Nephron (organoid): ENCODE measurements around the gene SELENOT.
A peak's percentile ranks its signal among the peaks of the same experiment; 100 is the strongest.

Experiments
- H3K27ac Mint-ChIP-seq, 3 experiments: 2 replicates each; pipeline ENCODE4 v1.8.0; 2020; ENCODE audit warnings: mixed read lengths in 3 of 3, mild to moderate bottlenecking in 2 of 3, moderate library complexity in 1 of 3
- H3K27me3 Mint-ChIP-seq: 2 replicates; pipeline ENCODE4 v1.8.0; 2021; ENCODE audit warnings: low read depth, mild to moderate bottlenecking, moderate library complexity, mixed read lengths
- H3K36me3 Mint-ChIP-seq: 2 replicates; pipeline ENCODE4 v1.8.0; 2020; ENCODE audit warnings: low read depth, mixed read lengths
- H3K4me1 Mint-ChIP-seq: 2 replicates; pipeline ENCODE4 v1.8.0; 2020; ENCODE audit warnings: mixed read lengths
- H3K4me3 Mint-ChIP-seq, 3 experiments: 2 replicates each; pipeline ENCODE4 v1.8.0; 2020; ENCODE audit warnings: mild to moderate bottlenecking in 3 of 3, mixed read lengths in 3 of 3, moderate library complexity in 2 of 3
- H3K9me3 Mint-ChIP-seq: 2 replicates; pipeline ENCODE4 v1.8.0; 2020; ENCODE audit warnings: mixed read lengths
- TF ChIP-seq, protein P1 (sequence below), 3 experiments: fragments of 200-600 bp; sonication (generic); IDR thresholded peaks; one replicate each; pipeline ENCODE4 v1.5.0; 2021; ENCODE audit warnings: antibody characterized with exemption in 3 of 3; ENCODE audit not compliant: unreplicated experiment in 3 of 3

The SELENOT gene

GRCh38 chr3:150603153-150603979 is at the start of gene SELENOT:
Gene SELENOT, plus strand, starts transcription at chr3:150603321. Its CDS starts 42 bp downstream, at chr3:150603363.
- peak within 1 kb of the TSS; percentile 96 for H3K4me3 Mint-ChIP-seq
- TF ChIP-seq, protein P1, sequence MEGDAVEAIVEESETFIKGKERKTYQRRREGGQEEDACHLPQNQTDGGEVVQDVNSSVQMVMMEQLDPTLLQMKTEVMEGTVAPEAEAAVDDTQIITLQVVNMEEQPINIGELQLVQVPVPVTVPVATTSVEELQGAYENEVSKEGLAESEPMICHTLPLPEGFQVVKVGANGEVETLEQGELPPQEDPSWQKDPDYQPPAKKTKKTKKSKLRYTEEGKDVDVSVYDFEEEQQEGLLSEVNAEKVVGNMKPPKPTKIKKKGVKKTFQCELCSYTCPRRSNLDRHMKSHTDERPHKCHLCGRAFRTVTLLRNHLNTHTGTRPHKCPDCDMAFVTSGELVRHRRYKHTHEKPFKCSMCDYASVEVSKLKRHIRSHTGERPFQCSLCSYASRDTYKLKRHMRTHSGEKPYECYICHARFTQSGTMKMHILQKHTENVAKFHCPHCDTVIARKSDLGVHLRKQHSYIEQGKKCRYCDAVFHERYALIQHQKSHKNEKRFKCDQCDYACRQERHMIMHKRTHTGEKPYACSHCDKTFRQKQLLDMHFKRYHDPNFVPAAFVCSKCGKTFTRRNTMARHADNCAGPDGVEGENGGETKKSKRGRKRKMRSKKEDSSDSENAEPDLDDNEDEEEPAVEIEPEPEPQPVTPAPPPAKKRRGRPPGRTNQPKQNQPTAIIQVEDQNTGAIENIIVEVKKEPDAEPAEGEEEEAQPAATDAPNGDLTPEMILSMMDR (IDR thresholded peaks at IDR 0.05; ENCODE audit: unreplicated experiment in 3 of 3), result peak; percentile 56 to 60 (median 59)
- peaks cover 58% of the 10 kb centered on the region for H3K4me1 Mint-ChIP-seq
- H3K27ac Mint-ChIP-seq, result peak within 1 kb of the TSS; percentile 100
- no peaks in the 10 kb centered on the region for H3K27me3 Mint-ChIP-seq
- H3K9me3 Mint-ChIP-seq, result peaks cover 3% of the 10 kb centered on the region
- H3K36me3 Mint-ChIP-seq, result peaks cover 33% of the 10 kb centered on the region

- Mint-ChIP-seq H3K27ac (no peak overlapping the region), H3K36me3 (peaks cover 58% of the 10 kb centered on the region), H3K27me3 (no peaks in the 10 kb centered on the region), H3K4me3 (no peak overlapping the region), H3K4me1 (peaks cover 2% of the 10 kb centered on the region), H3K9me3 (no peaks in the 10 kb centered on the region)
- TF ChIP-seq, protein P1 (IDR thresholded peaks at IDR 0.05; ENCODE audit: unreplicated experiment in 3 of 3), result no peak
These were observed 47.2 kb upstream of the SELENOT start for GRCh38 chr3:150555859-150556436.

GRCh38 chr3:150556792-150557191 is 46.3 kb upstream of the SELENOT start:
- Mint-ChIP-seq H3K27me3 (no peaks in the 10 kb centered on the region), H3K9me3 (no peaks in the 10 kb centered on the region), H3K4me3 (no peak overlapping the region), H3K27ac (no peak overlapping the region), H3K4me1 (no peaks in the 10 kb centered on the region), H3K36me3 (peaks cover 58% of the 10 kb centered on the region)
- TF ChIP-seq, protein P1 (IDR thresholded peaks at IDR 0.05; ENCODE audit: unreplicated experiment in 3 of 3), result no peak

DNA sequence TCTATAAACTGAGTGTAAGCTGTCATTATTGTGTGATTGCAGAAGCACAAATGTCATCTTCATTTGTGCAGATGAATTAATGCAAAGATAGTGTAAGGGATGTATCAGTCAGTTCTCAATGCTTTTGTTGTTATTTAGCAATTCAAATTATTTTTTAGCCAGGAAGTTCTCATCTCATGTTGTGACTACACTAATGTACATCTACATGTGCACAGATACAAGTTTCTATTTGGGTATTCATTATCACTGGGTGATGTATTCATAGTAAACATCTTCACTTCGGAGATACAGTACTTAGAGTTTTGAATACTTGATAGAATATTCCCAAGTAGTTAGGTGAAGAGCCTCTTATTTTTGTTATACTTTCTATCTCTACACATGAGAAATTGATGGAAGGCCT is 45.4 kb upstream of the SELENOT start:
- no peak overlapping the region for H3K4me3 Mint-ChIP-seq
- TF ChIP-seq, protein P1 (IDR thresholded peaks at IDR 0.05; ENCODE audit: unreplicated experiment in 3 of 3), result no peak
- no peaks in the 10 kb centered on the region for H3K4me1 Mint-ChIP-seq
- H3K36me3 Mint-ChIP-seq, result peaks cover 57% of the 10 kb centered on the region
- no peaks in the 10 kb centered on the region for H3K9me3 Mint-ChIP-seq
- H3K27me3 Mint-ChIP-seq, result no peaks in the 10 kb centered on the region
- no peak overlapping the region for H3K27ac Mint-ChIP-seq

DNA sequence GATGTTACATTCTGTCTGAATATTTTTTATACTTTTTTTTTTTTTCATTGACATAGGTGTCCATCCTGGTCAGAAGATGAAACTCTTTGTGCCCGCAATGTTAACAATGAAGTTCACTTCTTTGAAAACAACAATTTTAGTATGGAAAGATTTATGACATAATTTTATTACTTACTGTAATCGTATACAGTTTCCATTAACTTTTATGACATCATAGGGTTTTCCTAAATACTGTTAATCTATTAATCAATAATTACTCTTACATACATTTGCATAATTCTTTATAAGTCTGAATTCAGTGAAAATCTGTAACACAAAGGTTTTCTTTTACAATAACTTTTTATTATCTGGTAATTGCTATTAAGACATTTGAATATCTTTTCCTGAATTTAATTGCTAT is 38.9 kb upstream of the SELENOT start:
- TF ChIP-seq, protein P1 (IDR thresholded peaks at IDR 0.05; ENCODE audit: unreplicated experiment in 3 of 3), result no peak
- H3K27me3 Mint-ChIP-seq, result no peaks in the 10 kb centered on the region
- no peak overlapping the region for H3K4me3 Mint-ChIP-seq
- peaks cover 53% of the 10 kb centered on the region for H3K36me3 Mint-ChIP-seq
- H3K27ac Mint-ChIP-seq, result no peak overlapping the region
- no peaks in the 10 kb centered on the region for H3K9me3 Mint-ChIP-seq
- H3K4me1 Mint-ChIP-seq, result no peaks in the 10 kb centered on the region
